ENCODE measurements around the gene EXOC4.
"Not testable (repeated sequence)": the region's sequence is repeated elsewhere in the genome, so short reads cannot be mapped to it uniquely, and the experiment has no call there.

EXOC4 gene

GRCh38 chr7:133771788-133772419, 519.0 kb downstream of the EXOC4 start:
- DNase-seq = peak; percentile 79

- DNase-seq = no peak
These were observed 520.7 kb downstream of the EXOC4 start for GRCh38 chr7:133773601-133774000.

DNA sequence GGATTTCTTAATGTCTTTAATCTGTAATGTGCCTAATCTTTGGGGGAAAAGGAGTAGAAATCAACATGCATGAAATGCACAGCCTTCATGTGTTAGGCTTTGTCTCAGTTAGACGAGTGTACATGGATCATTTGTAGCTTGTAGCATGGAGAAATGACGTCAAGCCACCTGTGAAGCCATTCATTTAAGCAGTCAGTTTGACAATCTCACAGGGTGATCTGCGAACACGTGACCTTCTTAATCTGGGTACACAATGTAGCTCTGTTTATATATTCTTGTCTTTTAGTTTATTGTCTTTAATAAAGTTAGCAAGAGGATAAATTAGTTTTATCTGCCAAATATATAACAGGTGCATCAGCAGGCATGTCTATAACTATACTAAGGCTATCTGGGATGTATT, 522.3 kb downstream of the EXOC4 start:
- no peak for DNase-seq

- DNase-seq = peak; percentile 100
These were observed 523.4 kb downstream of the EXOC4 start for GRCh38 chr7:133776266-133776665.

GRCh38 chr7:133777701-133778100, 524.8 kb downstream of the EXOC4 start:
- DNase-seq = no peak

GRCh38 chr7:133778472-133778871, 525.6 kb downstream of the EXOC4 start:
- DNase-seq = no peak

DNA sequence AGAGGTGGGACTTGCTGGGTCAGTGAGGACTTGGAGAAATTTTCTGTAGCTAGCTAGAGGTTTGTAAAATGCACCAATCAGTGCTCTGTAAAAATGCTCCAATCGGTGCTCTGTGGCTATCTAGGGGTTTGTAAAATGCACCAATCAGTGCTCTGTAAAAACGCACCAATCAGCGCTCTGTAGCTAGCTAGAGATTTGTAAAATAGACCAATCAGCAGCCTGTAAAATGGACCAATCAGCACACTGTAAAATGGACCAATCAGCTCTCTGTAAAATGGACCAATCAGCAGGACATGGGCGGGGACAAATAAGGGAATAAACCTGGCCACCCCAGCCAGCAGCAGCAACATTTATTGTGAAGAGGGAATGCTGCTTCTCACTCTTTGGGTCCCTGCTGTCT, 526.7 kb downstream of the EXOC4 start:
- not testable (repeated sequence) for DNase-seq

DNA sequence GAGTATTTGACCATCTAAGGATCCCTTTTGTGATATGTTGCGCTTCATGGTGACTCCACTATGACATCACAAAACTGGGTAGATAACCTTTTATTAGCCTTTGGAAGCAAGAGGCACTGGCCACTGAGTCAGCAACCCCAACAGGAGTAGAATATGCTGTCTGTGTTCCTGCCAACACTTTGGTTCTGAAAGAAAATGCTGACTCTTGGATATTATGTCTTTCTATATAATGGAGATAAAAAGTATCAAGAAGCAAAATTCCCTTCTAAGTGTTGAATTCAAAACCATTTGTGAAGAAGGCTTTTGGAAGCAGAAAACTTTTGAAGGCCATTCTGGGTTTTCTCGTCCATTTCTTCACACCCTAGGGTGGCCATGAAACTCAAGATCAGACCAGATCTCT, 528.0 kb downstream of the EXOC4 start:
- DNase-seq = no peak

DNA sequence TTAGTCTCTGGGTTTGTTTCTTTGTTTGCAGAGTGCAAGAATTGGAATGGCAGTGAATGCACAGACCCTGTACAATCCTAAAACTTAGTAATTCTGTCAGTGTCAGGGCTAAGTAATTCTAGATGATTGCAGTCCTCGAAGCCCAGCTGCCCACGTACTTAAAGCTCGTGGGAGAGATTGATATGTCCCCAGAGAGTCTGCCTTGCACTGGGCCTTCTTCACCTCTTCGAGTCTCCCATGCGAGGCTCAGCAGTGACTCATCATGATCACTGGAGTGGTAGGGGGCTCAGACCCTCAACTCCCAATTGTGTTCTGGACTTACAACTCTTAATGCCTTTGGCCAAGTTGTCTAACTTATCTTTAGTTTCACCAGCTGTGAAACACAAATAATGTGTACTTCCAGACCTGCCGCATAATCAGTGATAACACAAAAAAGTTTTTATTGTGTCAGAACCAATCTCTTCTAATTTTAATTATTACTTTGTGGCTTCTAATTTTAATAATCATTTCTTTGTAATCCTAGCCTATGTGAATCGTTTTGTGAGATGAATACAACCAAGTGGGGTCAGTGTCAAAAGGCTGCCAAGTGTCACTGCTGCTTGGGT, 528.7 kb downstream of the EXOC4 start:
- DNase-seq = no peak

- no peak for DNase-seq
These were observed 529.6 kb downstream of the EXOC4 start for GRCh38 chr7:133782470-133782869.

DNA sequence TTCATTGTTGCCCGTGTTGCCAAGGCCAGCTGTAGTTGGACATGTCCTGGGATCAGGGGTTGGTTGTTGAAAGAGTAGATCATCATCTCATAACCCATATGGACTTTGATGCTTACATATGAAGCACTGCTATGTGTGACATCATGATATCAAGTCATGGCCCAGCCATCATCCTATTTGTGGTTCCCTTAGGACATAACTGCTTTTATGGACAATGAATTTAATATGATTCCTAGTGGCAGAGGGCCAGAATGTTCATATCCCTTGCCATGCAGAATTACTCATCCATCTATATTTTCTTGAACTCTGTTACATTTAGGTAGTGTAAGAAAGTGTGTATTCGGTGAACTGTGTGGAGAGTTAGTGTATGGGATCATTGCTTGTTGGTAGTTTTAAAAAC, 530.4 kb downstream of the EXOC4 start:
- no peak for DNase-seq

DNA sequence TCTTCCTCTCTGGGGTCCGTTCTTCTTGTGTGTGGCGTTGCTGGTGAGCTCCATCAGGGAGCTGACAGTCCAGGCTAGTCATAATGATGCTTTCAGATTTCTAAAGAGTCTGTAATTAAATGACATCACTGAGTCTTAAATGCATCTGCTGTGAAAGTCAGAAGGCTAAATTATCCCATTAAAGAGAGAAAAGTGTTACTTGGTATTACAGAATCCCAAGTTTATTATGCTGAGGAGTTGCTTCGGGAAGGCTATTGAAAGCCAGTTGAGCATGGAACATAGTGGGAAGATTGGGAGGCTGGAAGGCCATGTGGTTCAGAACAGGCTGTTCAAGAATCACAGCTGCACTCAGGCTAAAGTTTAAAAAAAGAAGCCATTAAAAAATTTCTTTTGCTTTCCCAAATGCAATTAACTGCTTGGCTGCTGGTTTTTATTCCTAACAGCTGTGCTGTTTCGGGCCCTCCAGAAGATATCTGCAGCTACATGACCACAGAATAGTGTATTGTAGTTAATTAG, 531.7 kb downstream of the EXOC4 start:
- peak; percentile 97 for DNase-seq

GRCh38 chr7:133786401-133786937, 533.6 kb downstream of the EXOC4 start:
- no peak for DNase-seq

DNA sequence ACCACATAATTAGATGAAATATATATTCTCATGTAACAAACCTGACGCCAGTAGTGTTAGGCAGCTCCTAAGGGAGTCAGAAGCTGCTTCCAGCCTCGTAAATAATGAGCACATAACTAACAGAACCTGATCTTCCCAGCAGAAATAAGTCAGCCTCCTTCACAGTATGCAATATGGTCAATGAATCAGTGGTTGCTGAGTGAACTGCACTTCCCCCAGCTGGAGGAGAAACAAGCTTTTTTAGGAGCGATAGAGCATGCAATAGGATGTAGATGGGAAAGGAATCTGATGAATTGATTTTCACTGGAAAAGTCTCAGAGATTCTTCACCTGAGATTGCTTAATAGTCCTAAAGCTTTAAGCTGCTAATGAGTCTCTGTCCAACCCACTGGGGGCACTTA, 537.1 kb downstream of the EXOC4 start:
- no peak for DNase-seq

- no peak for DNase-seq
These were observed 538.0 kb downstream of the EXOC4 start for GRCh38 chr7:133790911-133791310.

DNA sequence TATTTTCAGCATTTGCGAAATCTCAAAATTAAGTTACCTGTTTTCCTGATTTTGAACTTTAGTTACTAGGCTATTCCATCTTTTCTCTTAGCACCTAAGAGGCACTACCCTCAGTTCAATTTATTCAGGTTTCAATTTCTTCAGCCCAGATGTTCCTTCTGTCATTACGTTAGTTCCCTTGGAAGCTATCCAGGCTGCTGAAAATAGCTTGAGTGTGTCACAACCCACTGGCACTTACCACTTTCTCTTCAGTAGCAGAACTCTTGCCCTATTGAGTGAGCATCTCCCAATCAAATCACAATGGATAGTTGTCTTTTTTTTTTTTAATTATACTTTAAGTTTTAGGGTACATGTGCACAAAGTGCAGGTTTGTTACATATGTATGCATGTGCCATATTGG, 541.6 kb downstream of the EXOC4 start:
- DNase-seq = peak; percentile 90

- peak; percentile 98 for DNase-seq
These were observed 542.3 kb downstream of the EXOC4 start for GRCh38 chr7:133795068-133795665.

GRCh38 chr7:133796782-133797745, 544.2 kb downstream of the EXOC4 start:
- no peak for DNase-seq

DNA sequence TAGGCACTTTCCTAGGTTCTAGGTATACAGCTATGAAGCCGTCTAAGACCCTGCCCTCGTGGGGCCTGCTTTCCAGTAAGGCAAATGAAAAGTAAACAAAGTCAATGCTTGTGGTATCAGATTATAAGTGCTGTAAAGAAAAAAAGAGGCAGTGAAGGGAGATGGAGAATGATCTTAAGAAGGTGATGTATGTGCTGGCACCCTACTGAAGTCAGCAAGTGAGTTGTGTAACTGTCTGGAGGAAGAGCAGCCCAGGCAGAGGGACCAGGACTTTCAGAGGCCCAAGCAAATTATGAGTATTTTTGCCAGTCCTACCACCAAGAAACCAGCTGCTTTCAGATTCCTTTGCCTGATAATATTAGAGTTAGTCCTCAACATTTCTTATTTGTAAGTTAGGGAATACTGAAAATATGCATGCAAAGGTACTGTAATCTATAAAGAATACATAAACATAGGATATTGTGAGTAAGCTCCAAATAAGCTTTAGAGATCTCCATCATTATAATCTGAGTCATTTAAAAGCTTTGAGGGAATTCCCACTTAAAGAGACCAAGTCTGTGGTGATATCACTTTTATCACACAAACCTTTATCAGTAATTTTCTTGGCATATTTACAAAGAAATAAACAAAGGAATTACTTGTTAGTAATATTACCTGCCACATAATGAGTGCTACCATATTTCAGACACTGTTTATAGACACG, 545.1 kb downstream of the EXOC4 start:
- no peak for DNase-seq

- DNase-seq = no peak
These were observed 548.5 kb downstream of the EXOC4 start for GRCh38 chr7:133801341-133801740.

GRCh38 chr7:133804127-133804526, 551.2 kb downstream of the EXOC4 start:
- DNase-seq = no peak

DNA sequence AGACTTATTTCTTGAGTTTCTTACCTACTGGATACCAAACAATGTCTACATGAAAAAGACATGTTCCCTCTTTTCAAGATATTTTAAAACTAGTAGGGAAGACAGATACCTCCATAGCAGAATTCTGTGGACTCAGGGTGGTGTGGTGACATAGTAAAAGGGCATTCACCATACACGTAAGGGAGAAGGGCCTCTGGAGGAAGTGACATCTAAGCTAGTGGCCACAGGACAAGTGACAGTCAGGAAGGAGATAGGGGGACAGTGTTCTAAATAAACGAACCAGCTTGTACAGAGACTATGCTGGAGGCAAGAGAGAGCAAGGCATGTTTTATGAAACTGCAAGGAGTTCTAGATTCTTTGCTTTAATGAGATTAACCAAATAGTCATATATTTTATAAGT, 552.5 kb downstream of the EXOC4 start:
- no peak for DNase-seq

Measured in DMS79 treated with DMSO at 0.1 percent for 48 hours (cell line).